ENCODE results near the gene ETNK1. TPM values are rescaled to one million over a fixed set of nuclear protein-coding genes. Genes with fewer than 3 reads are reported as not detected.
A peak's percentile ranks its signal among the peaks of the same experiment; 100 is the strongest.
"Not testable (repeated sequence)": the region's sequence is repeated elsewhere in the genome, so short reads cannot be mapped to it uniquely, and the experiment has no call there.

Gene ETNK1
- polyA plus RNA-seq, 4 donors, result 62.1 to 92.8 (median 64.2) TPM

GRCh38 chr12:22684140-22685118 is 59.5 kb downstream of the ETNK1 start:
- DNase-seq (ENCODE audit: low read depth in 4 of 4, low spot score in 2 of 4), result peak in 2 of 4 donors; percentile 16 to 19

GRCh38 chr12:22686193-22686592 is 61.2 kb downstream of the ETNK1 start:
- DNase-seq (ENCODE audit: low read depth in 4 of 4, low spot score in 2 of 4), result no peak

GRCh38 chr12:22687361-22688076 is 62.5 kb downstream of the ETNK1 start:
- no peak for DNase-seq (ENCODE audit: low read depth in 4 of 4, low spot score in 2 of 4)

GRCh38 chr12:22689876-22690275 is 64.9 kb downstream of the ETNK1 start:
- DNase-seq (ENCODE audit: low read depth in 4 of 4, low spot score in 2 of 4), result no peak

GRCh38 chr12:22691319-22691718 is 66.3 kb downstream of the ETNK1 start:
- DNase-seq (ENCODE audit: low read depth in 4 of 4, low spot score in 2 of 4), result no peak

GRCh38 chr12:22692467-22692866 is 67.5 kb downstream of the ETNK1 start:
- DNase-seq (ENCODE audit: low read depth in 4 of 4, low spot score in 2 of 4), result not testable (repeated sequence)

GRCh38 chr12:22692964-22693555 is 68.1 kb downstream of the ETNK1 start:
- no peak for DNase-seq (ENCODE audit: low read depth in 4 of 4, low spot score in 2 of 4)

GRCh38 chr12:22698576-22698975 is 73.6 kb downstream of the ETNK1 start:
- no peak for DNase-seq (ENCODE audit: low read depth in 4 of 4, low spot score in 2 of 4)

- not testable (repeated sequence) for DNase-seq (ENCODE audit: low read depth in 4 of 4, low spot score in 2 of 4)
These were observed 74.7 kb downstream of the ETNK1 start for GRCh38 chr12:22699705-22700104.

- no peak for DNase-seq (ENCODE audit: low read depth in 4 of 4, low spot score in 2 of 4)
These were observed 75.1 kb downstream of the ETNK1 start for GRCh38 chr12:22700106-22700505.

- not testable (repeated sequence) for DNase-seq (ENCODE audit: low read depth in 4 of 4, low spot score in 2 of 4)
These were observed 76.3 kb downstream of the ETNK1 start for GRCh38 chr12:22701216-22701809.

GRCh38 chr12:22702690-22703089 is 77.7 kb downstream of the ETNK1 start:
- DNase-seq (ENCODE audit: low read depth in 4 of 4, low spot score in 2 of 4), result no peak

- DNase-seq (ENCODE audit: low read depth in 4 of 4, low spot score in 2 of 4), result no peak
These were observed 84.3 kb downstream of the ETNK1 start for GRCh38 chr12:22709292-22709691.

GRCh38 chr12:22712083-22712482 is 87.1 kb downstream of the ETNK1 start:
- no peak for DNase-seq (ENCODE audit: low read depth in 4 of 4, low spot score in 2 of 4)

GRCh38 chr12:22715254-22715653 is 90.3 kb downstream of the ETNK1 start:
- DNase-seq (ENCODE audit: low read depth in 4 of 4, low spot score in 2 of 4), result no peak

GRCh38 chr12:22719745-22720144 is 94.8 kb downstream of the ETNK1 start:
- no peak for DNase-seq (ENCODE audit: low read depth in 4 of 4, low spot score in 2 of 4)

- no peak for DNase-seq (ENCODE audit: low read depth in 4 of 4, low spot score in 2 of 4)
These were observed 97.1 kb downstream of the ETNK1 start for GRCh38 chr12:22722081-22722480.

GRCh38 chr12:22722779-22723178 is 97.8 kb downstream of the ETNK1 start:
- no peak for DNase-seq (ENCODE audit: low read depth in 4 of 4, low spot score in 2 of 4)

GRCh38 chr12:22728987-22729386 is 104.0 kb downstream of the ETNK1 start:
- DNase-seq (ENCODE audit: low read depth in 4 of 4, low spot score in 2 of 4), result no peak

GRCh38 chr12:22729431-22729956 is 104.5 kb downstream of the ETNK1 start:
- DNase-seq (ENCODE audit: low read depth in 4 of 4, low spot score in 2 of 4), result no peak
